LNCaP clone FGC (cell line): ENCODE data around the gene RRP15.

Experiments
- DNase-seq: peaks from one replicate; pipeline ENCODE4 v3.0.0-alpha.2; 2011; ENCODE audit warnings: low read depth
- H3K4me3 ChIP-seq: 2 replicates; pipeline ENCODE4 v1.5.1; 2011; ENCODE audit warnings: mild to moderate bottlenecking, low read depth, low read length, control low read depth
- TF ChIP-seq, protein P1 (sequence below): IDR thresholded peaks from 2 replicates; pipeline ENCODE4 v1.5.1; 2012; ENCODE audit warnings: mild to moderate bottlenecking; ENCODE audit not compliant: control insufficient read depth, insufficient read depth; ENCODE audit errors: extremely low read depth

RRP15 gene

DNA sequence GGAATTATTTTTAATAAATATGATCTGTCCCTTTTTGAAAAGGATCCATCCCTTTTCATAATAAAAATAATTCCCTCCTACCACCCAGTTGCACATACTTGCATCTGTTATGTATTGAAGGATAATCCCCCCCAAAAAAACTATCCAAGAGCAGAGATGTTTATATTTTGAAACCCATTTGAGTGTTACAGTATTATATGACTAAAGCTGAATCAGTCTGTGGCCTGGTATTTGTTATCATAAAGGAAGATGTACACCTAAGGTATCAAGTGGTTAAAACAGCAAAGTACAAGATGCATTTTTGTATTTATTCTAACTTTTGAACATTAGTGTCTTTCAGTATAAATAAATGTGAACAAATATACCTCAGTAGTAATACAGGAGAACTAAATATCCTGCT lies 47.3 kb downstream of the RRP15 start:
- no peak overlapping the region for H3K4me3 ChIP-seq
- TF ChIP-seq, protein P1, sequence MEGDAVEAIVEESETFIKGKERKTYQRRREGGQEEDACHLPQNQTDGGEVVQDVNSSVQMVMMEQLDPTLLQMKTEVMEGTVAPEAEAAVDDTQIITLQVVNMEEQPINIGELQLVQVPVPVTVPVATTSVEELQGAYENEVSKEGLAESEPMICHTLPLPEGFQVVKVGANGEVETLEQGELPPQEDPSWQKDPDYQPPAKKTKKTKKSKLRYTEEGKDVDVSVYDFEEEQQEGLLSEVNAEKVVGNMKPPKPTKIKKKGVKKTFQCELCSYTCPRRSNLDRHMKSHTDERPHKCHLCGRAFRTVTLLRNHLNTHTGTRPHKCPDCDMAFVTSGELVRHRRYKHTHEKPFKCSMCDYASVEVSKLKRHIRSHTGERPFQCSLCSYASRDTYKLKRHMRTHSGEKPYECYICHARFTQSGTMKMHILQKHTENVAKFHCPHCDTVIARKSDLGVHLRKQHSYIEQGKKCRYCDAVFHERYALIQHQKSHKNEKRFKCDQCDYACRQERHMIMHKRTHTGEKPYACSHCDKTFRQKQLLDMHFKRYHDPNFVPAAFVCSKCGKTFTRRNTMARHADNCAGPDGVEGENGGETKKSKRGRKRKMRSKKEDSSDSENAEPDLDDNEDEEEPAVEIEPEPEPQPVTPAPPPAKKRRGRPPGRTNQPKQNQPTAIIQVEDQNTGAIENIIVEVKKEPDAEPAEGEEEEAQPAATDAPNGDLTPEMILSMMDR: no peak
- DNase-seq: no peak

DNA sequence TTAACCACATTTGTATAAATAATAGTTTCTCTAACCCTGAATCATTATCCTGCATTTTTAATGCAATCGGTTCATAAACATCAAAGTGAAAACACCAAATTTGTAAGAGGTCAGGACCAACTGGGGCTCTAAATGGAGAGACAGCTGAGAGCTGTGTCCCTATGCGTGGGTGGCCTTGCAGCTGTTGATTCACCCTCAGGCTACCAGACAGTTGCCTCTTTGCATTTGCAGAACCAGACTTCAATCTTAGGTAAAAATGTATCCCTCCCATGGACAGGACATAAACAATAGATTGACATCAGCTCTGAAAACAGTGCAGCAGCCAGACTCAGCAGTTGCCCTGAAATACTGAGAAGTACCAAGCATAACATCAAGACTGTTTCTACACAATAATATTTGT lies 51.2 kb downstream of the RRP15 start:
- TF ChIP-seq, protein P1: no peak
- no peak overlapping the region for H3K4me3 ChIP-seq
- DNase-seq: no peak

DNA sequence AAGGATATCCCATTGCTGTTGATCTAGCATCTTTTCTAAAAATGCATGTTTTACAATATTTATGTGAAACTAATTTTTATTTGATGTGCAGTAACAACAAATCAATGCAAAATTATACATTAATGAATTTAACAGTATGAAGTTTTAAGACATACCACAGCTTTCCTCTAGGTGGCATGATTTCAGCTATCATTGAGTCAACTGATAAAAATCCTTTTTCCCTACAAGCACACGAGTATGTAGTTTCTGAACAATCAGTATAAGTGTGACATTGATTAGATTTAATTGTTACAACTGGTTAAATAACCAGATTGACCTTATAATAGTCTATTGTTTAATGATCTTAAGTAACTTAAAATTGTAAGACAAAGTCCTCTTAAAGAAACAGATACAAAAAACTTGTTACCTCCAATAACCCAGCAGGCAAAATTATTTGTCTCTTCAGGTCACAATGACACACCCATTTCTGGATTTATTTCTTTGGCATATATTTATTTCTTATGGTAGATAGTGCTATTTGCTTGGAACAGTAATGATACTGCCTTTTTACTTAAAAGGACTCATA lies 54.3 kb downstream of the RRP15 start:
- no peak overlapping the region for H3K4me3 ChIP-seq
- no peak for DNase-seq
- TF ChIP-seq, protein P1: peak; percentile 64

GRCh38 chr1:218341325-218341724 lies 56.2 kb downstream of the RRP15 start:
- no peak overlapping the region for H3K4me3 ChIP-seq
- DNase-seq: no peak
- TF ChIP-seq, protein P1: no peak

- H3K4me3 ChIP-seq: no peak overlapping the region
- TF ChIP-seq, protein P1: no peak
- no peak for DNase-seq
Observed at GRCh38 chr1:218342091-218342490, 57.0 kb downstream of the RRP15 start.

DNA sequence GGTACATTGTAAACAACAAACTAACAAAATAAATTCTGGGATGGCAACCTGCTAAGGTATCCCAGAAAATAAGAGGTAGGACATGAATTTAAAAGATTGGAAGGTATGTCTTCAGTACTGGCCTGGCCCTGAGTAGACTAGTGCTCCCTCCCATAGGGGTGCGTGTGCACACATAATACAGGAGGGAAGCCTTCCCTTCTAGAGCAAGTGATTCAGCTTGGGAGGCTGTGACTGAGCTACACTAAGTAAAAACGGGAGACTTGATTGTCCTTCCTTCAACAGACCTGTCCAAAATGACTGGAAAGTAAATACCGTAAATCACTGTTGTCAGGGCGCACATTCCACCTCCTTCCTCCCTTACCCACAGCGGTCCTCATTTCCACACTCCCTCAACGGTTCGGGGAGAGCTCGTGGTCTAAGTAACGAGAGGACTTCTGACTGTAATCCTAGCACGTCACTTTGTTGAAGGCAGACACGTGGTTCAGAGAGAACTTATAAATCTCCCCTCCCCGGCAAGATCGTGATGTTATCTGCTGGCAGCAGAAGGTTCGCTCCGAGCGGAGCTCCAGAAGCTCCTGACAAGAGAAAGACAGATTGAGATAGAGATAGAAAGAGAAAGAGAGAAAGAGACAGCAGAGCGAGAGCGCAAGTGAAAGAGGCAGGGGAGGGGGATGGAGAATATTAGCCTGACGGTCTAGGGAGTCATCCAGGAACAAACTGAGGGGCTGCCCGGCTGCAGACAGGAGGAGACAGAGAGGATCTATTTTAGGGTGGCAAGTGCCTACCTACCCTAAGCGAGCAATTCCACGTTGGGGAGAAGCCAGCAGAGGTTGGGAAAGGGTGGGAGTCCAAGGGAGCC lies 60.0 kb downstream of the RRP15 start, which contains the start of gene TGFB2:
TSS of gene TGFB2 (plus strand) at position 523 of the 859 bp plus-strand sequence. CDS start 1,366 bp downstream, outside the sequence.
- DNase-seq: no peak
- H3K4me3 ChIP-seq: peak within 1 kb of the TSS; percentile 32
- TF ChIP-seq, protein P1: no peak
